GM18499 (cell line): ENCODE data around the gene PTPDC1.
"Not testable (repeated sequence)": the region's sequence is repeated elsewhere in the genome, so short reads cannot be mapped to it uniquely, and the experiment has no call there.

Experiments used
- ATAC-seq: cut with Tn5 transposase; IDR thresholded peaks from one replicate; pipeline ENCODE4 v1.9.1; 2021; ENCODE audit warnings: moderate number of reproducible peaks; ENCODE audit not compliant: insufficient read depth, unreplicated experiment

Gene PTPDC1

DNA sequence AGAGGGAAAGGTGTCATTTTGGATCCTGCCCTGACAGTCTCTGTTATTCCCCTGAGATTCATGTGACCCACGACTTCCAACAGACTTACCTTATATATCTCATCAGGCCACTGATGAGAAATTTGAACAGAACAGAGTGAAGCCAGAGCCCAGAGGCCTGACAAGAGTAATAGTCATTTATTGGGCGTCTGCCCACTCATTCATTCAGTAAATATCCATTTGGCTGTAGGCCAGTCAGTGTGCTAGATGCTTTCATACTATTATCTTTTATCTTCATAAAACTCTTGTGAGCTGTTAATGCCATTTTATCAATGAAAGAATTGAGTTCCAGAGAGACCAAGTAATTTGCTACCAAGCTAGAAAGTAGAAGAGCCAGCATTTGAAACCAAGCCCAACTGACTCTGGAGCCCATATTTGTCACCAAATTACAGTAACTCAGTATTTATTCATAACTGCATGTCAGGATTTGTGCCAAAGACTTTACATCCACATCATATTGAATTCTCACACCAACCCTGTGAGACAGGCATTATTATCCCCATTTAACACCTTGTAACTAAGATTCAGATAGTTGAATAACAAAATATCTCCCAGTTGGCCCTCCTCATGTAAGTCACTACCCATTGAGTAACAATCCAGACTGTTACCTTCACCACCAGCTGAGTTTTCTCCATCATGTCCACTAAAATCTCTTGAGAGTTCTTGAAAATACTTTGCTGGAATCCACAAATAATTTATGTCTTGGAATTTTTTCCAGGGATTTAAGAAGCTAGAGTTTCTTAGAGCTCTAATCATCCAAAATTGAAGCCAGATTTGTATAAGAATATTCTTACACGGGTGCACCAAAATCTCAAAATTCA, 2.5 kb downstream of the PTPDC1 start:
- no peak for ATAC-seq

DNA sequence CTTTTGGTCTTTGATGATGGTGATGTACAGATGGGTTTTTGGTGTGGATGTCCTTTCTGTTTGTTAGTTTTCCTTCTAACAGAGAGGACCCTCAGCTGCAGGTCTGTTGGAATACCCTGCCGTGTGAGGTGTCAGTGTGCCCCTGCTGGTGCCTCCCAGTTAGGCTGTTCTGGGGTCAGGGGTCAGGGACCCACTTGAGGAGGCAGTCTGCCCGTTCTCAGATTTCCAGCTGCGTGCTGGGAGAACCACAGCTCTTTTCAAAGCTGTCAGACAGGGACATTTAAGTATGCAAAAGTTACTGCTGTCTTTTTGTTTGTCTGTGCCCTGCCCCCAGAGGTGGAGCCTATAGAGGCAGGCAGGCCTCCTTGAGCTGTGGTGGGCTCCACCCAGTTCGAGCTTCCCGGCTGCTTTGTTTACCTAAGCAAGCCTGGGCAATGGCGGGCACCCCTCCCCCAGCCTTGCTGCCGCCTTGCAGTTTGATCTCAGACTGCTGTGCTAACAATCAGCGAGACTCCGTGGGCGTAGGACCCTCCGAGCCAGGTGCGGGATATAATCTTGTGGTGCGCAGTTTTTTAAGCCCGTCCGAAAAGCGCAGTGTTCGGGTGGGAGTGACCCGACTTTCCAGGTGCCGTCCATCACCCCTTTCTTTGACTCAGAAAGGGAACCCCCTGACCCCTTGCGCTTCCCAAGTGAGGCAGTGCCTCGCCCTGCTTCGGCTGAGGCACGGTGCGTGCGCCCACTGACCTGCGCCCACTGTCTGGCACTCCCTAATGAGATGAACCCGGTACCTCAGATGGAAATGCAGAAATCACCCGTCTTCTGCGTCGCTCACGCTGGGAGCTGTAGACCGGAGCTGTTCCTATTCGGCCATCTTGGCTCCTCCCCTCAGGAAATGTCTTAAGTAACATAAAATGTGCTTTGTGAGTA, 10.2 kb downstream of the PTPDC1 start:
- ATAC-seq = not testable (repeated sequence)

DNA sequence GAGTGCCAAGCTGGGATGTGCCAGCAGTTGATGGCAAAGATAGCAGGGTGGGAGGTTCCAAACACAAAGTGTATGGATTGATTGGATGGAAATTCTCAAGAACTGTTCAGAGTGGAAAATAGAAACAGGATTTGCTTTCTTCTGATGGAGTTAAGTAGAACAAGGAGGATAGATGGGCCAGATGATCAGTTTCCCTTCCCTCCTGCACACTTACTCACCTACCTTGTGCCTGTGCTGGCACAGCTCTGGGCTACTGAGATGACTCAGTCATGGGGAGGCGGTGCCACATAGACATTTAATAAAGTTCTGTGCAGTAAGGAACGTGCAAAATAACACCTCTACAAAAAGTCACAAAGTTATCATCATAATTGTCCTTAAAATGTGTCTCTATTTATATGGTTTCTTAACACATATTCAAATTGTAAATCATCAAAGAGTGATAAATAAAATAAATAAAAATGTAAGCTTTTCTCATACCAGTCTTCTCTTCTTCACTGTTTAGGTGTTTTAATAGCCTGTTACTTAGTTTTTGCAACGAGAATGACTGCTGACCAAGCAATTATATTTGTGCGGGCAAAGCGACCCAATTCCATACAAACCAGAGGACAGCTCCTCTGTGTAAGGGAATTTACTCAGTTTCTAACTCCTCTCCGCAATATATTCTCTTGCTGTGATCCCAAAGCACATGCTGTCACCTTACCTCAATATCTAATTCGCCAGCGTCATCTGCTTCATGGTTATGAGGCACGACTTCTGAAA, 12.7 kb downstream of the PTPDC1 start:
- ATAC-seq = no peak

DNA sequence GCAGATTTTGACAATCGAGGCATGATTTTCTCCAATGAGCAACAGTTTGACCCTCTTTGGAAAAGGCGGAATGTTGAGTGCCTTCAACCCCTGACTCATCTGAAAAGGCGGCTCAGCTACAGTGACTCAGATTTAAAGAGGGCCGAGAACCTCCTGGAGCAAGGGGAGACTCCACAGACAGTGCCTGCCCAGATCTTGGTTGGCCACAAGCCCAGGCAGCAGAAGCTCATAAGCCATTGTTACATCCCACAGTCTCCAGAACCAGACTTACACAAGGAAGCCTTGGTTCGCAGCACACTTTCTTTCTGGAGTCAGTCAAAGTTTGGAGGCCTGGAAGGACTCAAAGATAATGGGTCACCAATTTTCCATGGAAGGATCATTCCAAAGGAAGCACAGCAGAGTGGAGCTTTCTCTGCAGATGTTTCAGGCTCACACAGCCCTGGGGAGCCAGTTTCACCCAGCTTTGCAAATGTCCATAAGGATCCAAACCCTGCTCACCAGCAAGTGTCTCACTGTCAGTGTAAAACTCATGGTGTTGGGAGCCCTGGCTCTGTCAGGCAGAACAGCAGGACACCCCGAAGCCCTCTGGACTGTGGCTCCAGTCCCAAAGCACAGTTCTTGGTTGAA, 13.6 kb downstream of the PTPDC1 start:
- ATAC-seq = no peak

DNA sequence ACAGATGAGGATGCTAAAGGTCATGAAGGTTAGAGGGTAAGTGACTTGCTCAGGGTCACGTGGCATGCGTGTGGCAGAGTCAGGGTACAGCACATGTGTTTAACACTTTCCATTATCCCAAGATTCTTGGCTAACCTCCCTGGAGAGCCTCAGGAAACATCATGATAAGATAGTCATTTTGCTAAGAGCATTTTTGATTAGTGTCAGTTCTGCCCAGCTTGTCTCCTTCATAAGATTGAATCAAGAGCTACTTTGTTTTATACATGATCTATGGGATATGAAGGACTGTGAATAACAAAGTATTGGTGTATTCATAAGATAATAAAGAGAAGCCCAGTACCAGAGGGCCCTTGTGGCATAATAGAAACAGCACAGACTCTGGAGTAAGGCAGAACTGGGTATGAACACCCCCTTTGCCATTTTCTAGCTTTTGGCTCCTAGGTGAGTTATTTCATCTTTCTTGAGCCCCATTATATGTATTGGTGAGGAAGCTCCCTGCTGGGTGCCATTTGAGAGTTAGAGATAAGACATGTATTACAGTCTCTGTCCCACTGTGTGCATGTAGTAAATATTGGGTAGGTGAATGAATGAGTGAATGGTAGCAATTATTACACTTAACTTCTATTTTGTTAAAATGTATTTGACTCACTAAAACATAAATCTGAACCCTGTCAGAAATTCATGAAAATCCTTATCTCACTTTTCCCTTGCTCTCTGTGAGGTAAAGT, 16.1 kb downstream of the PTPDC1 start:
- ATAC-seq = no peak

DNA sequence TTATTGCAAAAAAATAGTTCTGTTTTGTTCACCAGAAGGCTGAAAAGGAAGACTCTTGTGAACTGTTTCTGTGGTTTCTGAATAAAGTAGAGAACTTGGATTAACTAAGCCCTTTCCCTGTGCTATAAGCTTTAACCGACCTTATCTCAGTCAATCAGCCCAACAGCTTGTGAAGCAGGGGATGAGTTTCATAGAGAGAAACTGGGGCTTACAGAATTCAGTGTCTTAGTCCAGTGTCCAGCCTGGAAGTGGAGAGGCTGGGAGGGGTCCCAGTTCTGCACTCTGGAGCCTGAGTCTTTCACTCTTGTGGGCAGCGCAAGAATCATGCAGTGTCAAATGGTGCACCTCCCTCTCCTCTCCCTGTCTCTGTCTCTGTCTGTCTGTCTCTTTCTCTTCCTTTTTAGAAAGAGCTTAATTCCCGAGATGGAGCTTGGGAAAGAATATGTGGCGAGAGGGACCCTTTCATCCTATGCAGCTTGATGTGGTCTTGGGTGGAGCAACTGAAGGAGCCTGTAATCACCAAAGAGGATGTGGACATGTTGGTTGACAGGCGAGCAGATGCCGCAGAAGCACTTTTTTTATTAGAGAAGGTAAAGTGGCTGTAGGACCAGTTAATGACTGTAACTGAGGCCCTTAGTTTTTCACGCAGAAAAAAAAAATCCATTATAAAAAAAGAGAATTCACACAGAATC, 17.0 kb downstream of the PTPDC1 start:
- ATAC-seq = no peak

DNA sequence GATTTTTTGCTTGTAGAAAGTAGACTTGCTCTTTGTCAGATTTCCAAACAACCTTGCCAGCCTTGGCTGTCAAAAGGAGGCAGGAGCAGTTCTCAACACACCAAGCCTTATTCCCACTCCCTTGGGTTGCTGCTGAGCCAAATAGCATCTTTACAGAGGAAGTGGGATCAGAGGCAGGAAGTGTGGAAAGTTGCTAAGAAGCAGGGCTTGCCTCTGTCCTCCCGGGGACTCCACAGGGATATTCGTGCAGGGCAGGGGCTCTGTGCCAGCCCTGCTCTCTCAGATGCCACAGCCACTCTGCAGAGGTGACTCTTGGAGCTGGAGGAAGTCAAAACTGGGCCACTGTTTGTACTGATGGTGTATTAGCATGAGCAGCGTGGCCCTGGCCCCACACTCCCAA, 24.3 kb downstream of the PTPDC1 start:
- ATAC-seq = no peak

DNA sequence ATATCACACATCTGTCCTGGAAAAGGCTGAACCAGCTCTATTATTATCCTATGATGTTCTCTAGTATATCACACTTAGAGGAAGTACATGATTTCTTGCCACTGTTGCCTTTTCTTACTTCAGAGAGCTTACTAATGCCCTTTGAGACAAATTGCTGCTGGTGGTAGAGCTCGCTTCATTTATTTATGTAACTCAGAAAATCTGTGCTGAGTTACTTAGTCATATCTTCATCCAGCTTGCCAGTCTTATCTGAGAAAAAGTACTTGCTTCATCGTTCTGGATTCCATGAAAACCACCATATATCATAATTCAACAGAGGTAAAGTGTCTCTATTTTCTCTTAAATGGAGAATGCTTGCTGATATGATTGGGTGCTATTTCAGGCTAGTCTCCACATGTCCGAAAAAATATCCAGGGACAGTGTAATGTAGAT, 26.6 kb downstream of the PTPDC1 start:
- no peak for ATAC-seq

DNA sequence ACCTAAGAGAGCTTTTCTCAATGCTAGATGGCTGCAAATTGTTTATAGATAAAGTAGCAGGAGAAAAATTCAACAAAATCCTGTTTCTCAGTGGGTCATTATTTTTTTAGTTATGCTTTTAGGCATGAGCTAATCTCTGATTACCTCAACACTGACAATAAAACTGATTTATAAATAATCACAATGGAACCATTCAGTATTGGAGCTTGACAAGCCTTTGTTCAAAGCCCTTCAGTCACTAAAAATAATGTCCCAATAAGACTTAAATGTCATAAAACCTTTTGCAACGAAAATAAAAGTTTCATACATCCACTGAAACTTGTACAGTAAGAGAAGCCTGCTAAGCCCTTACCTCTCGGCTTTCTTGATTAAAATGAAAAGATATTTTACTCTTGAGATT, 27.2 kb downstream of the PTPDC1 start:
- no peak for ATAC-seq

DNA sequence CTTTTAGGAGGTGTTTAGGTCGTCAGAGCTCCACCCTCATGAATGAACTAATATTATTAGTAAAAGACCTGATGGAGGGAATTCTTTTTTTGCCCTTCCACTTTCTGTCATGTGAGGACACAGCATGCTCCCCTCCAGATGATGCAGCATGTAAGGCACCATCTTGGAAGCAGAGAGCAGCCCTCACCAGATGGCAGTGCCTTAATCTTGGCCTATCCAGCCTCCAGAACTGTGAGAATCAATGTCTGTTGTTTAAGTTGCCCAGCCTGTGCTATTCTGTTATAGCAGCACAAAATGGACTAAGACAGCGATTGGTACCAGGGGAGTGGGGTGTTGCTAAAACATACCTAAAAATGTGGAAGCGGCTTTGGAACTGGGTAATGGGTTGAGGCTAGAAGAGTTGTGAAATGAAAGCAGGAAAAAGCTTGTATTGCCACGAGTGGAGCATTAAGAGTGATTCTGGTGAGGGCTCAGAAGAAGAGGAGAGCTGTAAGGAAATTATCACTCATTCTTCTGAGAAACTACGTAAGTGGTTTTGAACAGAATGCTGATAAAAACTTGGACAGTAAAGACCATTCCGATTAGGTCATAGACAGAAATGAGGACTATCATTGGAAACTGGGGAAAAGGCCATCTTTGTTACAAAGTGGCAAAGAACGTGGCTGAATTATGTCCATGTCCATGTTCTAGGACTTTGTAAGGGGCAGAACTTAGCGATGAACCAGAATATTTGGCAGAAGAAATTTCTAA, 28.6 kb downstream of the PTPDC1 start:
- no peak for ATAC-seq

DNA sequence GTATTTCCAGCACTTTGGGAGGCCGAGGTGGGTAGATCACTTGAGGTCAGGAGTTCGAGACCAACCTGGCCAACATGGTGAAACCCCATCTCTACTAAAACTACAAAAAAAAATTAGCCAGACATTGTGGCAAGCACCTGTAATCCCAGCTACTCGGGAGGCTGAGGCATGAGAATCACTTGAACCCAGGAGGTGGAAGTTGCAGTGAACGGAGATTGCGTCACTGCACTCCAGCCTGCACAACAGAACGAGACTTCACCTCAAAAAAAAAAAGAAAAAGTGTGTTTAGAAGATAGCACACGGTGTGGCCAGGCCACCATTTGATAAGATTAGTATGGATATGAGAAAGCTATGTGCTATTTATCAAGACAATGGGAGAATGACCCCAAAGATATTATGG, 35.8 kb downstream of the PTPDC1 start:
- not testable (repeated sequence) for ATAC-seq

DNA sequence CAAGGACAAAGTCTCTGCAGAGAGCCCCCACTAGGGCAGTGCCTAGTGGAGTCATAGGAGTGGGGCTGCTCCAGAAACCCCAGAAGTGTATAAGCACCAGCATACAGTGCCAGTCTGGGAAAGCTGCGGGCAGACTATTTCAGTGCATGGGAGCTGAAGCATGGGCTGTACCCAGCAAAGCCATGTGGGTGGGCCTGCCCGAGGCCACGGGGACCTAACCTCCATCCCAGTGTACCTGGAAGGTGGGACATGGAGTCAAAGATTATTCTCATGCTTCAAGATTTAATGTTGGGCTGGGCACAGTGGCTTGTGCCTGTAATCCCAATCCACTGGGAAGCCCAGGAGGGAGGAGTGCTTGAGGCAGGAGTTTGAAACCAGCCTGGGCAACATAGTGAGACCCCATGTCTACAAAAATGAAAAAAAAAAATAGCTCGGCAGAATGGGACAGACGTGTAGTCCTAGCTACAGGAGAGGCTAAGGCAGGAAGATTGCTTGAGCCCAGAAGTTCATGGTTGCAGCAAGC, 36.7 kb downstream of the PTPDC1 start:
- no peak for ATAC-seq

DNA sequence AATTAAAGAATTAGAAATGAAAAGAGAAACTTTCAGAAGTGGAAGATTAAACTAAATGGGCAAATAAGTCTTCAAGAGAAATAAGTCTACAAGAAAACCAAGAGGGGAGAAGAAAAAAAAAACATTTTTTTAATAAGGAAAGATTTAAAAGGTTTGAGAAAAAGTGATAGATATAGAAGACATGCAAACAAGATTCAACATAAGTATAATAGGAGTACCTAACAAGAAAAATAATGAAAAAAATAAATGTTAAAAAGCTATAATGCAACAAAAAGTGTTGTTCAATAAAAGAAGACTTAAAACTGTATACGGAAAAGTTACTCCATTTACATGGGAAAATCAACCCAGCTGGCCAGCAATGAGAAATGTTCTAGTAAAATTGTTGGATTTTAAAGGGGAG, 42.6 kb downstream of the PTPDC1 start:
- ATAC-seq = no peak

DNA sequence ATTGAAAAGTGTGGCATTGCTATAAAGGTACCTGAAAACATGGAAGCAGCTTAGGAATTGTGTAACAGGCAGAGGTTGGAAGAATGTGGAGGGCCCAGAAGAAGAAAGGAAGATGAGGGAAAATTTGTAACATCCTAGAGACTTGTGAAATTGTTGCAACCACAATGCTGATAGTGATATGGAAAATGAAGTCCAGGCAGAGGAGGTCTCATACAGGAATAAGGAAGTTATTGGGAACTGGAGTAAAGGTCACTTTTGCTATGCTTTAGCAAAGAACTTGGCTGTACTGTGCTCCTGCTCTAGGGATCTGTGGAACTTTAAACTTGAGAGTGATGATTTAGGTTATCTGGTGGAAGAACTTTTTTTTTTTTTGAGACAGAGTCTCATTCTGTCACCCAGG, 43.5 kb downstream of the PTPDC1 start:
- ATAC-seq = no peak

DNA sequence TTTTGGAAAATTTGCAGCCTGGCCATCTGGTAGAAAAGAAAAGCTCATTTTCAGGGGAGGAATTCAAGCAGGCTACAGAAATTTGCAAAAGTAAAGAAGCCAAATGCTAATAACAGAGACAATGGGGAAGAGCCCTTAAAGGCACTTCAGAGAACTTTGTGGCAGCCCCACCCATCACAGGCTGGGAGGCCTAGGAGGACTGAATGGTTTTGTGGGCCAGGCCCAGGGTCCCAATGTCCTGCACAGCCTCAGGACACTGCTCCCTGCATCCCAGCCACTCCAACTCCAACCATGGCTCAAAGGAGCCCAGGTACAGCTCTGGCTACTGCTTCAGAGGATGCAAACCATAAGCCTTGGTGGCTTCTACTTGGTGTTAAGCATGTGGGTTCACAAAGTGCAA, 44.3 kb downstream of the PTPDC1 start:
- ATAC-seq = no peak

DNA sequence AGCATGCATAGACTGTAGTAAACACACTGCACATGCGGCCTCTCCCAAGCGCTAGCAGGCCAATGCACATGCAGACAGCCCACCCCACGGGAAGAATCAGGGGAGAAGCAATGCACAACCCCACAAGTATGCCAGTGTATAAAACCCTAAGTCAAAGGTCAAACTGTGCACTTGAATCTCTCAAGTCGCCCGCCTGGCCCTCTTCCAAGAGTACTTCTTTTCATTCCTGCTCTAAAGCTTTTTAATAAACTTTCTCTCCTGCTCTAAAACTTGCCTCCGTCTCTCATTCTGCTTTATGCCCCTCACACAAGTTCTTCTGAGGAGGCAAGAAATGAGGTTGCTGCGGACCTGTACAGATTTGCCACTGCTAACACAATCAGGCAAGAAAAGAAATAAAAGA, 50.4 kb downstream of the PTPDC1 start:
- no peak for ATAC-seq

DNA sequence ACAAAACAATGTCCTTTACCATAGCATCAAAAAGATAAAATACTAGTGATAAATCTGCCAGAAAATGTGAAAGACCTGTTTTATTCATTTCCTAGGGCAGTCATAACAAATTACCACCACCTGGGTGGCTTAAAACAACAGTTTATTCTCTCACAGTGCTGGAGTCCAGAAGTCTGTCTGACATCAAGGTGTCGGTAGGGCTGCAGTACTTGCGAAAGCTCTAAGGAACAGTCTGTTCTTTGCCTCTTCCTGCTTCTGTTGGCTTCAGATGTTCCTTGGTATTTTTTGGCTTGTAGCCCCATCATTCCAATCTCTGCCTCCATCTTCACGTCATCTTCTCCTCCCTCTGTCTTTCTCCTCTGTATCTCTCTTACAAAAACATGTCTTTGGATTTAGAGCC, 51.0 kb downstream of the PTPDC1 start:
- ATAC-seq = no peak
